Esophagus (tissue), 2 donors: ENCODE measurements around the gene GCLC. TPM values are rescaled to one million over a fixed set of nuclear protein-coding genes. Genes with fewer than 3 reads are reported as not detected.
"Not testable (repeated sequence)": the region's sequence is repeated elsewhere in the genome, so short reads cannot be mapped to it uniquely, and the experiment has no call there.

Experiments
- H3K27ac ChIP-seq, 2 donors: one replicate each; pipeline ENCODE4 v1.5.1; 2013; ENCODE audit warnings: low read depth in 2 of 2, mild to moderate bottlenecking in 2 of 2, inconsistent platforms in 1 of 2, low read length in 1 of 2, moderate library complexity in 1 of 2
- H3K27me3 ChIP-seq, 2 donors: one replicate each; pipeline ENCODE4 v1.6.1; 2013; ENCODE audit warnings: low read length in 2 of 2, control low read depth in 1 of 2, mild to moderate bottlenecking in 1 of 2; ENCODE audit not compliant: insufficient read depth in 2 of 2, control insufficient read depth in 1 of 2
- H3K36me3 ChIP-seq, 2 donors: one replicate each; pipeline ENCODE4 v1.6.1; 2013; ENCODE audit warnings: low read length in 1 of 2; ENCODE audit not compliant: control insufficient read depth in 2 of 2, insufficient read depth in 2 of 2
- H3K4me1 ChIP-seq, 2 donors: one replicate each; pipeline ENCODE4 v1.6.1; 2013; ENCODE audit warnings: low read length in 1 of 2; ENCODE audit not compliant: control insufficient read depth in 2 of 2, insufficient read depth in 2 of 2
- H3K4me3 ChIP-seq, 2 donors: one replicate each; pipeline ENCODE4 v1.5.1; 2013; ENCODE audit warnings: low read length in 2 of 2, mild to moderate bottlenecking in 2 of 2, low read depth in 1 of 2, moderate library complexity in 1 of 2
- H3K9me3 ChIP-seq, 2 donors: one replicate each; pipeline ENCODE4 v1.6.1; 2013; ENCODE audit warnings: mild to moderate bottlenecking in 2 of 2, low read depth in 1 of 2, low read length in 1 of 2, moderate library complexity in 1 of 2; ENCODE audit not compliant: control insufficient read depth in 2 of 2, insufficient read depth in 1 of 2
- WGBS, 2 donors: extraction: QIAGEN DNeasy Blood & Tissue Kit; methylation state at CpG; one replicate each; pipeline ENCODE4 v1.1.7; 2013; 5-methylcytosine and 5-hydroxymethylcytosine counted together
- polyA plus RNA-seq, 2 donors: library from polyadenylated mRNA; stranded (reverse); fragments of 200-250 nt; gene quantifications; one replicate each; pipeline ENCODE4 v1.2.3, GENCODE V29; 2013
- donor health status: healthy with polysubstance abuse.
- donor health status: Bipolar disorder and iron deficiency.

Gene GCLC
- polyA plus RNA-seq, 2 donors: 12.9 to 22.6 TPM

DNA sequence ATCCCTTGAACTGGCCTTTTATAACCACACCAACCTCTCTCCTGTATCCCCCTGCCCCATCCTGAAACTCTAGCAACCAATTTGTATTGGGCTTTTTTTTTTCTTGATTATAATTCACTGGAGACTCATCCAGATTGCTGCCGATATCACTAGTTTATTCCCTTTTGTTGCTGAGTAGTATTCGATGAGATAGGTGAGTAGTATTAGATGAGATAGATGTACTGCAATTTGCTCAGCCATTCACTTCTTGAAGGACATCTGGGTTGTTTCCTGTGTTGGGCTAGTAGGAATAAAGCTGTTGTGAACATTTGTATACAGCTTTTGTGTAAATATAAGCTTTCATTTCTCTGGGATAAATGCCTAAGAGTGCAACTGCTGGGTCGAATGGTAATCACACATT, 58.2 kb downstream of the GCLC start:
- Histone ChIP-seq H3K9me3 (no peaks in the 10 kb centered on the region), H3K4me3 (no peak overlapping the region), H3K27ac (no peak overlapping the region), H3K36me3 (no peaks in the 10 kb centered on the region), H3K27me3 (no peaks in the 10 kb centered on the region), H3K4me1 (no peaks in the 10 kb centered on the region)
- 65 to 77% methylated on average over 3 of the region's 3 CpGs for WGBS, 2 donors

DNA sequence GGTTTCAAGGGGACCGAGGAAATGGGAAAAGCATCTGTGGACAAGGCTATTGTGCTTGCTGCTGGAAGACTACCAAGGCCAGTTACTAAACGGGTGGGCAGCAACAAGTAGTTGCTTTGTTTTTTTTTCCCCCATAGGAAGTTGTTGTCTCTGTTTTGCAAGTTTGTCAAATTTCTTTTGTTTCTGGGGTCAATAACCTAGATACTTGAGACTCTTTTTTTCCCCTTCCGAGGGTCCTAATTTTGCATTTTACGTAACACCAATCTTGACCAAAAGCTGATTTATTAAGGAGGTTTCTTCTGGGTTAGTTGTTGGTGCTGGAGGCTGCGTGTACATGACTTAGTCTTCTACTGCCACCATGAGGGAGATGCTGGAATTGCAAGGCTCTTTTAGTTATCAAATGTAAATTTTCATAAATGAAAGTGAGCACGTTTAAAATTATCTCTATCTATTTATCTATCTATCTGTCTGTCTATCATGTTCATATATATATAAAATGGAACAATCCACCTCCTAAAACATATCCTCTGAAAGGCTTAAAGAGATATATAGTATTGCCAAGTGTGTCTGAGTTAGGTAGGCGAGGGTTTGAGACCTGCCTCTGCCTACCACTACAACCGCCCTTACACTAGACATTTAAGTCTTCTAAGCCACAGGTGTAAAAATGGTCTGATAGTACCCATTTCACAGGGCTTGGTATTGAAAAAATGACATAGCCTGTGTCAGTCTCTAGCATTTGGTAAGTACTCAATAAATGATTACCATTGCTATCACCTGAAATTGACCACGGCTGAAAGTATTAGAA, 60.2 kb downstream of the GCLC start:
- WGBS, 2 donors: 28 to 29% methylated on average over 9 of the region's 9 CpGs
- H3K36me3 ChIP-seq: no peaks in the 10 kb centered on the region
- H3K9me3 ChIP-seq: no peaks in the 10 kb centered on the region
- no peak overlapping the region for H3K4me3 ChIP-seq
- H3K27ac ChIP-seq: no peak overlapping the region
- no peaks in the 10 kb centered on the region for H3K27me3 ChIP-seq
- H3K4me1 ChIP-seq: no peaks in the 10 kb centered on the region

DNA sequence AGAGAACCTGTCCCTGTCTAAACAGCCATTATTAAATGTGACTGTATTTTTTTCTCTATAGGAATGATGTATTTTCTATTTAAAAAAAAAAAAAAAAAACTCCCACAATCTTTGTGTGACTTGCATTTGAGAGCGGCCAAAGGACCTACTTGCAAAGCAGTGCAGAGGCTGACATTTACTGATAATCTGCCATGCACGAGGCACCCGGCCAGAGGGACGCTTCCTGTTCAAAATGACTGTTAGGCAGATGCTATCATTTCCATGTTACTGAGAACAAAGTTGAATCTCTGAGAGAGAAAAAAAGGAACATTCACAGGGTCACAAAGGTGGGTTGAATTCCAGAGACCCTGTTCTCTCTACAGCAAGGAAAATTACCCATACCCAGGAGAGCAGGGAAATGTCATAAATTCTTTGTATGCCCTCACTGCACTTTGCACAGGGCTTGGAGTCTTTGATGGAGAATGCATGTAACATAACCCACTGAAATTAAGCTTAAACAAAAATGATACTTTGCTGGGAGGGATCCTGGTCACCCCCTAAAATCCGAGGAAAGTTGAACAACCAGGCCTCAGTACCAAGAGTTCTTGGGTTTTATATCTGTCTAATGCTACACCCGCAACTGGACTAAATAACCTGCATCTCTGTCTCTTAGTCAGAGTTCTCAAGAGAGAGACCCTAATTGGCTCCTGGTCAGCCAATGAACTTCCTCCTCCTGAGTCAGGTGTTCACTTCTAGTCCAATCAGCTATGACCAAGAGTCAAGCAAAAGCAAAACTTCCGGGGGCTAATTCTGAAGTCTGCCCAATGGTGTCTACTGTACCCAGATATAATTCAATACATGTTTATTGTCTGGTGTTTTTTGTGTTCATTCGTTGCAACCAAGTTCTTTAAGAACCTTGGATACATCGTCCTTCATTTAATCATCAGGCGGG, 61.2 kb downstream of the GCLC start:
- Histone ChIP-seq H3K9me3 (no peaks in the 10 kb centered on the region), H3K27ac (no peak overlapping the region), H3K36me3 (no peaks in the 10 kb centered on the region), H3K27me3 (no peaks in the 10 kb centered on the region), H3K4me3 (no peak overlapping the region), H3K4me1 (no peaks in the 10 kb centered on the region)
- WGBS, 2 donors: 68 to 69% methylated on average over 10 of the region's 10 CpGs

DNA sequence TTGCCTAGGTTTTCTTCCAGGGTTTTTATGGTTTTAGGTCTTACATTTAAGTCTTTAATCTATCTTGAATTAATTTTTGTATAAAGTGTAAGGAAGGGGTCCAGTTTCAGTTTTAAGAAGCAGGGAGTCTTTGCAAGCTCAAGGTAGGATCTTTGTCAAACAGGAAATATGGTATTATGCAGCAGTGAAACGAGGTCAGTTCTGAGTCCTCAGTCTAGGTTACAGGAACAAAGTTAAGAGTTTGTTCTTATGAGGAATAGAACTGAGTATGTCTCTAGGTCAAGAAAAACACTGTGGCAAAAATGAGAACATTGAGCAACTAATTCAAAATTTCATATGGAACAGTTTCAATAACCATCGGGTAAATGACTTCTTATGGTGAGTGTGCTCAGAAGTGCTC, 63.6 kb downstream of the GCLC start:
- no peak overlapping the region for H3K27ac ChIP-seq
- 60 to 61% methylated on average over 2 of the region's 2 CpGs for WGBS, 2 donors

DNA sequence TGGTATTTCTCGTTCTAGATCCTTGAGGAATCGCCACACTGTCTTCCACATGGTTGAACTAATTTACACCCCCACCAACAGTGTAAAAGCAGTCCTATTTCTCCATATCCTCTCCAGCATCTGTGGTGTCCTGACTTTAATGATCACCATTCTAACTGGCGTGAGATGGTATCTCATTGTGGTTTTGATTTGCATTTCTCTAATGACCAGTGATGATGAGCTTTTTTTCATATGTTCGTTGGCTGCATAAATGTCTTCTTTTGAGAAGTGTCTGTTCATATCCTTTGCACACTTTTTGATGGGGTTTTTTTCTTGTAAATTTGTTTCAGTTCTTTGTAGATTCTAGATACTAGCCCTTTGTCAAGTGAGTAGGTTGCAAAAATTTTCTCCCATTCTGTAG, 64.1 kb downstream of the GCLC start:
- not testable (repeated sequence) for H3K36me3 ChIP-seq, H3K27me3 ChIP-seq, H3K9me3 ChIP-seq, H3K4me3 ChIP-seq, H3K4me1 ChIP-seq, H3K27ac ChIP-seq
- 83 to 85% methylated on average over 4 of the region's 4 CpGs for WGBS, 2 donors

More for the DNA sequence above, 63.6 kb downstream of the GCLC start:
- Histone ChIP-seq H3K4me1 (no peaks in the 10 kb centered on the region), H3K9me3 (no peaks in the 10 kb centered on the region), H3K4me3 (no peak overlapping the region), H3K27me3 (no peaks in the 10 kb centered on the region), H3K36me3 (no peaks in the 10 kb centered on the region)

DNA sequence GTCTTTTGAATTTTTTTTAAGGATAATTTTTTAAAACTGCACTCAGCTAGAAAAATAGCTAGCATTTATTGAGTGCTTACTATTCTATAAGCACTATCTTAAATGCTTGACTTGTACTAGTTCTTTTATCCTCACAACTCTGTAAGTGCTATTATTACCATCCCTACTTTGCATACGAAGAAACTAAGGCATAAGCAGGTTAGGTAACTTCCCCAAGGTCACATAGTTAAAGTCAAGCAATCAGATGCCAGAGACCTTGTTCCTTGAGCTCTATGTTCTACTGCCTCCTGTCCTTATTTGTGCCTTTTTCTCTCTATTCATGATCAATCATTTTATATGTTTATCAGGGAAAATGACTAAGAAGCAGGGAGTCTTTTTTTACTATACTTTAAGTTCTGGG, 65.0 kb downstream of the GCLC start:
- no peaks in the 10 kb centered on the region for H3K27me3 ChIP-seq
- H3K36me3 ChIP-seq: no peaks in the 10 kb centered on the region
- no peaks in the 10 kb centered on the region for H3K9me3 ChIP-seq
- WGBS, 2 donors: 67 to 75% methylated on average over 1 of the region's 1 CpG
- no peak overlapping the region for H3K4me3 ChIP-seq
- H3K4me1 ChIP-seq: no peaks in the 10 kb centered on the region
- no peak overlapping the region for H3K27ac ChIP-seq

DNA sequence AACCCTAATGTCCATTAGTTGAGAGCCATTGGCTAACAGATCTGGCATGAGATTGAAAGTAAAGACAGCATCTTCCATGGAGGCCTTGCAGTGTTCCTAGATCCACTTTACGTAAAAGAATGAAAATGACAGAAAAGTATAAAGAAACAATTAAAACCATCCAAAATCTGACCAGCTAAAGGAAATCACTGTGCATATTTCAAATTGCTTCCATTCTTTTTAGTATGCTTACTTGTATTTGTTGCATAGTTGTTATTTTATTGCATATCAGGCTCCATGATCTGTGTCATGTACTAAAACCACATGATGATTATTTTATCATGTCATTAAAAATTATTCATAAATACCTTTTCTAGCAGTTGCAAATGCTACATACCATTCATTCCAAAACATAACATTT, 67.9 kb downstream of the GCLC start:
- Histone ChIP-seq H3K4me1 (no peaks in the 10 kb centered on the region), H3K36me3 (no peaks in the 10 kb centered on the region), H3K4me3 (no peak overlapping the region), H3K27ac (no peak overlapping the region), H3K27me3 (no peaks in the 10 kb centered on the region), H3K9me3 (no peaks in the 10 kb centered on the region)
- WGBS, 2 donors: 97 to 100% methylated on average over 1 of the region's 1 CpG

DNA sequence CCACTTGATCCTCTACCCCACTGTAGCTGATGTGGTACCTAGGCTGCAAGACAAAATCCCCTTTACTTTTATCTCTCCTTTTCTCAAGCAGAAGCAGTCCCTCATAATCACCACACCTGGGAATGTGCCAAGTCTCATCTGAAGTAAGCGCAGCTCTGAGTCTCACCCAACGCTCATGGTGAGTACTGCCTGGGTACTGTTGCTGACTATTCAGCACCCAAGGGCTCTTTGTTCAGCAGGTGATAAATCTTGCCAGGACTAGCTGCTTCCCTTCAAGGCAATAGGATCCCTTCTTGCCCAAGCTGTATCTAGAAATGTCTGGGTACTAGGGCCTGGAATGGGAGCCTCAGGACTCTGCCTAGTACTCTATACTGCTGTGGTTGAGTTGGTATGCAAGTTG, 70.9 kb downstream of the GCLC start:
- no peaks in the 10 kb centered on the region for H3K9me3 ChIP-seq
- H3K4me3 ChIP-seq: no peak overlapping the region
- no peak overlapping the region for H3K27ac ChIP-seq
- no peaks in the 10 kb centered on the region for H3K36me3 ChIP-seq
- H3K4me1 ChIP-seq: no peaks in the 10 kb centered on the region
- no peaks in the 10 kb centered on the region for H3K27me3 ChIP-seq
- WGBS, 2 donors: 95% methylated on average over 2 of the region's 2 CpGs

DNA sequence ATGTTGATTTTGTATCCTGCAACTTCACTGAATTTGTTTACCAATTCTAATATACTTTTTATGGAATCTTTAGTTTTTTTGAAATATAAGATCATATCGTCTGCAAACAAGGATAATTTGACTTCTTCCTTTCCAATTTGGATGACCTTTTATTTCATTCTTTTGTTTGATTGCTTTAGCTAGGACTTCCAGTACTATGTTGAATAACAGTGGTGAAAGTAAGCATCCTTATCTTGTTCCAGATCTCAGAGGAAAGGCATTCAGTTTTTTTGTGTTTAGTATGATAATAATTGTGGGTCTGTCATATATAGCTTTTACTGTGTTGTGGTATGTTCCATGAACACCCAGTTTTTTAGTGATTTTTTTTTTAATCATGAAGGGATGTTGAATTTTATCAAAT, 75.7 kb downstream of the GCLC start:
- WGBS, 2 donors: 81 to 82% methylated on average over 1 of the region's 1 CpG

More for the DNA sequence above, 75.7 kb downstream of the GCLC start:
- Histone ChIP-seq H3K4me1 (no peaks in the 10 kb centered on the region), H3K36me3 (no peaks in the 10 kb centered on the region), H3K4me3 (no peak overlapping the region), H3K27ac (no peak overlapping the region), H3K9me3 (no peaks in the 10 kb centered on the region), H3K27me3 (no peaks in the 10 kb centered on the region)
